ENCODE results near the gene GORASP2.

The GORASP2 gene

DNA sequence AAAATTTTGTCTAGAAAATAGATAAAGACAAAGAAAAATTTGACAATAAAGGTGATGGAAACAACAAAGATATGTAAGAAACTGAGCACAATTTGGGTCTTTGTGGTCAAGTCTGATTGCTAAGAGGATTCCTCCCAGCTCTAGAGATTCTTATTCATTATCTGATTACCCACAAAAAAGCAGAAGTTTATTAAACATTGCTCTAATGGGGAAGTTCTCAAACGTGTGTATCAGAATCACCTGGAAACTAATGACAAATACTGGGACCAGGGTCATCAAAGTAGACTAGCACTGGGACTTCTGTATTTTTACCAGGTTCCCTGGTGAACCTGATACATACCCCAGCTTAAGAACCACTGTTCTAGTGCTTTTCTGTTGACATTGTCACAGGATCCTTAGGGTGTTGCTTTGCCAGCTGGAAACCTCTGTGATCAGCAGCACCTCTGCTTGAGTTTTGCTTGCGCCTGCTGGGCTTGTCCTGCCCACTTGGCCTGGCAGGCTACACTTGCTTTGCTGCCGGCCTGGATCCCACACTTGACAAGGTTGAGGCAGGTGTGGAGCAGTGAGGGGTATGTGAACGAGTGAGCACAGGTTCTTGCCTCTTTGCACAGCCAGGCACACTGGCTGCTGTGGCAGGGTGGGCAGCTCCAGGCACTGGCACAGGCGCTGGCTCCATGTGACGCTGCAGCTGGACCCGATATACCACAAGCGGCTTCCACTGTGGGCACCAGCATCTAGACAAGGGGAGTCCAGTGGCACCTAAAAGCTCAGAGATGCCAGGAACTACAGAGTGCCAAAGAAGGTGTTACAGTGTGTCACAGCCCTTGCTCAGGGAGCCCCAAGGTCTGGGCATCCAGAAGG is 6.2 kb upstream of the GORASP2 start:
- peaks cover 18% of the 10 kb centered on the region for H3K36me3 ChIP-seq
- no peak overlapping the region for H3K27ac ChIP-seq
- H3K4me3 ChIP-seq, result no peak overlapping the region
- H3K4me2 ChIP-seq, result no peak overlapping the region
- no peaks in the 10 kb centered on the region for H3K27me3 ChIP-seq
- no peak overlapping the region for H3K9ac ChIP-seq
- TF ChIP-seq Cebpa-rat (IDR thresholded peaks at IDR 0.05), result no peak
- peaks cover 1% of the 10 kb centered on the region for H3K4me1 ChIP-seq
- no peaks in the 10 kb centered on the region for H4K20me1 ChIP-seq
- peaks cover 75% of the 10 kb centered on the region for H3K9me3 ChIP-seq

DNA sequence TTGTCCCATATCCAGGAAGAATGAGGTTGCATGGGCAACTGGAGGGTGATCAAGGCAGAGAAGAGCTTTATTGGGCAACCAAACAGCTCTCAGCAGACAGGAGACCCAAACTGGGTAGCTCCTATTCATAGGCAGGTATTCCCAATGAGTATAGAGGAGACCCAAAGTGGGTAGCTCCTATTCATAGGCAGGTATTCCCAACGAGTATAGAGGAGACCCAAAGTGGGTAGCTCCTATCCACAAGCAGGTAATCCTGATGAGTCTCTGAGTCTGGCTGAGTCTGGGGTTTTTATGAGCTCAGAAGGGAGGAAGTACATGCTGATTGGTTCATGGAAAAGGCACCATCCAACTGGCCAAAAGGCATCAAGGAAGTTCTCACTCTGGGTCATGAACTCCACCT is 5.3 kb upstream of the GORASP2 start:
- peaks cover 66% of the 10 kb centered on the region for H3K9me3 ChIP-seq
- H3K36me3 ChIP-seq, result peaks cover 16% of the 10 kb centered on the region
- no peak overlapping the region for H3K27ac ChIP-seq
- no peak overlapping the region for H3K4me2 ChIP-seq
- no peak overlapping the region for H3K9ac ChIP-seq
- peaks cover 9% of the 10 kb centered on the region for H3K4me1 ChIP-seq
- no peak for TF ChIP-seq Cebpa-rat (IDR thresholded peaks at IDR 0.05)
- no peaks in the 10 kb centered on the region for H4K20me1 ChIP-seq
- H3K27me3 ChIP-seq, result no peaks in the 10 kb centered on the region
- no peak overlapping the region; the same call in 1 of the 2 replicates for H3K4me3 ChIP-seq

- H3K4me3 ChIP-seq, result no peak overlapping the region
- H3K27ac ChIP-seq, result no peak overlapping the region
- H3K4me2 ChIP-seq, result no peak overlapping the region
- H3K27me3 ChIP-seq, result no peaks in the 10 kb centered on the region
- H3K36me3 ChIP-seq, result peaks cover 16% of the 10 kb centered on the region
- peaks cover 9% of the 10 kb centered on the region for H3K4me1 ChIP-seq
- TF ChIP-seq Cebpa-rat (IDR thresholded peaks at IDR 0.05), result no peak
- H3K9me3 ChIP-seq, result peaks cover 61% of the 10 kb centered on the region
- H4K20me1 ChIP-seq, result peaks cover 8% of the 10 kb centered on the region
- no peak overlapping the region for H3K9ac ChIP-seq
Measured at GRCh38 chr2:170924969-170925368, 4.1 kb upstream of the GORASP2 start.

GRCh38 chr2:170925923-170926322 is 3.1 kb upstream of the GORASP2 start:
- Histone ChIP-seq H3K36me3 (peaks cover 16% of the 10 kb centered on the region), H3K4me1 (peaks cover 18% of the 10 kb centered on the region), H4K20me1 (peaks cover 18% of the 10 kb centered on the region), H3K27ac (no peak overlapping the region), H3K4me3 (no peak overlapping the region), H3K4me2 (no peak overlapping the region), H3K27me3 (no peaks in the 10 kb centered on the region), H3K9ac (no peak overlapping the region), H3K9me3 (peaks cover 59% of the 10 kb centered on the region)
- no peak for TF ChIP-seq Cebpa-rat (IDR thresholded peaks at IDR 0.05)

DNA sequence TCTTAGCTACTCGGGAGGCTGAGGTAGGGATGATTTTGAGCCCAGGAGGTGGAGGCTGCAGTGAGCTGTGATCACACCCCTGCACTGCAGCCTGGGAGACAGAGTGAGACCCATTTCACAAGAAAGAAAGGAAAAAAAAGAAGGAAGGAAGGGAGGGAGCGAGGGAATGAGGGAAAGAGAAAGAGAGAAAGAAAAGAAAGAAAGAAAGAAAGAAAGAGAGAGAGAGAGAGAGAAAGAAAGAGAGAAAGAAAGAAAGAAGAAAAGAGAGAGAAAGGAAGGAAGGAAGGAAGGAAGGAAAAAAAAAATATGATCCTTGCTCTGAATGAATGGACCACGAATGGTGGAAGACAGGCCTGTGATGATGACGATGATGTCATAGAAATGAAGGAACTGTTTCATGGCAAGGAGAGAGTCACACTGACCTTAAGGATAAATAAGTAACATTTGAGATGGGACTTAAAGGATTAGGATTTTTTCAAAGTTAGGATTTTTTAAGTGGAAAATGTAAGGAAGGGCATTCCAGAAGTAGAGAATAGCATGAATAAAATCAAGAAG is 2.2 kb upstream of the GORASP2 start:
- Histone ChIP-seq H3K27me3 (no peaks in the 10 kb centered on the region), H3K9ac (no peak overlapping the region), H4K20me1 (peaks cover 27% of the 10 kb centered on the region), H3K4me2 (no peak overlapping the region), H3K9me3 (peaks cover 50% of the 10 kb centered on the region), H3K27ac (no peak overlapping the region), H3K36me3 (peaks cover 18% of the 10 kb centered on the region), H3K4me1 (peaks cover 27% of the 10 kb centered on the region), H3K4me3 (no peak overlapping the region)
- TF ChIP-seq Cebpa-rat (IDR thresholded peaks at IDR 0.05), result no peak

DNA sequence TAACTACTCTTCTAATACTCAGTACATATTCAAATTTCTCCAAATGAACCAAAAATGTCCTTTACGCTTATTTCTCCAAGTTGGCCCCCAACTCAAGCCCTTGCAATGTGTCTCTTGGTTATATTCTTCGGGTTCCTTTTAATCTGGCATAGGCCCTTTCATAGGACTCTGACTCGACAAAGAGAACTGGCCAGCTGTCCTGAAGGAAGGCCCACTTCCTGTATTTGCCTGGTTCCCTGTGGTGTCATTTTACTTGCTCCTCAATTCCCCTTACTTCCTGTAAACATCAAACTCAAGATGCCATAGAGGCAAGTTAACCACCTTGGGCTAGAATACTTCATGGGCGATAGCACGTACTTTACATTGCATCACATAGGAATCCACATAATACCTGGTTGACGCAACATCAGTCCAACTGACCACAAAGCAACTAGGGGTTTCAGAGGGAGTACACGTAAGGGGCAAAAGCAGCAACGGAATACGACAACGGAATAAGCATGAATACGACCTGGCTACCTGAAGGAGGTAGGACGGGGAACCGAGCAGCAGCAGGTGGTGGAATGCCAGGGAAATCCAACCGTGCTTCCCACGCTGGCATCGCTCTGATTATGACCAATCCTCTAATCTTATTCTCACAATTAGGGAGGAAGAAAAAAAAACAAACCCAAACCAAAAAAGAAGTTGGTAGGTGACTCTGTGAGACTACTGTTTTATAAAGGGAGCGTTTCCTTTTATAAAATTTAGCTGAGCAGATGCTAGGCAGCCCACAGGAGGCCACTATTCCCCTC is 823 bp upstream of the GORASP2 start:
- H4K20me1 ChIP-seq, result peaks cover 41% of the 10 kb centered on the region
- H3K4me3 ChIP-seq, result peak overlapping the region; percentile 98
- H3K9me3 ChIP-seq, result peaks cover 36% of the 10 kb centered on the region
- peak overlapping the region; percentile 65 for H3K27ac ChIP-seq
- peaks cover 22% of the 10 kb centered on the region for H3K36me3 ChIP-seq
- H3K9ac ChIP-seq, result peak overlapping the region; percentile 79
- peak overlapping the region; percentile 64 for H3K4me2 ChIP-seq
- H3K27me3 ChIP-seq, result no peaks in the 10 kb centered on the region
- H3K4me1 ChIP-seq, result peaks cover 32% of the 10 kb centered on the region
- no peak for TF ChIP-seq Cebpa-rat (IDR thresholded peaks at IDR 0.05)

- H3K9me3 ChIP-seq, result peaks cover 22% of the 10 kb centered on the region
- peak overlapping the region; percentile 96 for H3K9ac ChIP-seq
- H3K4me2 ChIP-seq, result peak overlapping the region; percentile 87
- H3K4me3 ChIP-seq, result peak overlapping the region; percentile 98
- H3K27me3 ChIP-seq, result no peaks in the 10 kb centered on the region
- H3K36me3 ChIP-seq, result peaks cover 23% of the 10 kb centered on the region; the same call in 1 of the 2 replicates
- H4K20me1 ChIP-seq, result peaks cover 55% of the 10 kb centered on the region
- peak overlapping the region; percentile 96 for H3K27ac ChIP-seq
- TF ChIP-seq Cebpa-rat (IDR thresholded peaks at IDR 0.05), result no peak
- H3K4me1 ChIP-seq, result peaks cover 32% of the 10 kb centered on the region
Measured at GRCh38 chr2:170929686-170930050, 615 bp downstream of the GORASP2 start.

GRCh38 chr2:170930131-170930990 is 1.3 kb downstream of the GORASP2 start:
- Histone ChIP-seq H3K27ac (peak overlapping the region; percentile 96), H3K4me2 (peak overlapping the region; percentile 87), H3K4me1 (peaks cover 32% of the 10 kb centered on the region), H3K36me3 (peaks cover 30% of the 10 kb centered on the region), H4K20me1 (peaks cover 62% of the 10 kb centered on the region), H3K9me3 (peaks cover 15% of the 10 kb centered on the region; the same call in 1 of the 2 replicates), H3K4me3 (peak overlapping the region; percentile 98), H3K9ac (peak overlapping the region; percentile 96), H3K27me3 (no peaks in the 10 kb centered on the region)
- no peak for TF ChIP-seq Cebpa-rat (IDR thresholded peaks at IDR 0.05)

DNA sequence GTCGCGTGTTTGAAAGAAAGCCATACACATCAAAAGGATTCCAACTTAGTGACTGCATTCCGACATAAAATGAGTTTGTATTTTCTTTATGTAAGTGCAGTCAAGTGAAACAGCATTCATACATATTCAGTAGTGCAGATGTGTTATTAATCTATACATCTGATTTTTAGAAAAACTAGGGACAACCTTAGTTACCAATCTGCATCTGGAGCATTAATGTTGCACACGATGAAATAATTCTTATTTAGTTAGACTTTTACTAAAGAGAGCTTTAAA is 1.9 kb downstream of the GORASP2 start:
- Histone ChIP-seq H3K9me3 (peaks cover 9% of the 10 kb centered on the region; the same call in 1 of the 2 replicates), H3K27me3 (no peaks in the 10 kb centered on the region), H3K4me1 (peaks cover 32% of the 10 kb centered on the region), H4K20me1 (peaks cover 68% of the 10 kb centered on the region), H3K27ac (peak overlapping the region; percentile 96), H3K36me3 (peaks cover 36% of the 10 kb centered on the region), H3K4me3 (peak overlapping the region; percentile 98), H3K9ac (peak overlapping the region; percentile 96), H3K4me2 (peak overlapping the region; percentile 87)
- TF ChIP-seq Cebpa-rat (IDR thresholded peaks at IDR 0.05), result no peak
